GM12878 (cell line): ENCODE measurements around the gene ZDHHC11.

Source experiments
- EP300 ChIP-seq, 2 experiments: fragments of 150-350 bp in 1 of 2; IDR thresholded peaks; 2 replicates each; pipeline ENCODE4 v1.6.1; 2011 to 2012; ENCODE audit warnings: low read depth in 2 of 2, low read length in 2 of 2, borderline replicate concordance in 1 of 2, improper control_type of control experiment in 1 of 2, inconsistent platforms in 1 of 2; ENCODE audit not compliant: control insufficient read depth in 1 of 2
- NFYA ChIP-seq: IDR thresholded peaks from 2 replicates; pipeline ENCODE4 v1.6.1; 2011; ENCODE audit warnings: low read depth, mild to moderate bottlenecking, low read length, improper control_type of control experiment, borderline replicate concordance
- NR2F1 ChIP-seq: fragments of 450-650 bp; conservative IDR thresholded peaks from 2 replicates; pipeline ENCODE4 v1.6.1; 2017; ENCODE audit warnings: mild to moderate bottlenecking
- NRF1 ChIP-seq: conservative IDR thresholded peaks from 2 replicates; pipeline ENCODE4 v1.6.1; 2011; ENCODE audit warnings: mild to moderate bottlenecking, low read depth, low read length, improper control_type of control experiment
- POLR2A ChIP-seq: IDR thresholded peaks from 2 replicates; pipeline ENCODE4 v1.6.1; 2011; ENCODE audit warnings: low read depth, mild to moderate bottlenecking, low read length
- TF ChIP-seq, protein P1 (sequence below): IDR thresholded peaks from 2 replicates; pipeline ENCODE4 v1.6.1; 2012; ENCODE audit warnings: low read length, inconsistent platforms
- TF ChIP-seq, protein P2 (sequence below), 3 experiments: IDR thresholded peaks in 2 of 3; conservative IDR thresholded peaks in 1 of 3; 2 replicates each; pipeline ENCODE4 v1.5.1; 2011; ENCODE audit warnings: low read depth in 3 of 3, low read length in 3 of 3, mild to moderate bottlenecking in 3 of 3, control low read depth in 2 of 3, moderate library complexity in 2 of 3, inconsistent platforms in 1 of 3, mixed read lengths in 1 of 3; ENCODE audit not compliant: control insufficient read depth in 2 of 3, insufficient read depth in 1 of 3; ENCODE audit errors: extremely low read depth in 1 of 3

DNA sequence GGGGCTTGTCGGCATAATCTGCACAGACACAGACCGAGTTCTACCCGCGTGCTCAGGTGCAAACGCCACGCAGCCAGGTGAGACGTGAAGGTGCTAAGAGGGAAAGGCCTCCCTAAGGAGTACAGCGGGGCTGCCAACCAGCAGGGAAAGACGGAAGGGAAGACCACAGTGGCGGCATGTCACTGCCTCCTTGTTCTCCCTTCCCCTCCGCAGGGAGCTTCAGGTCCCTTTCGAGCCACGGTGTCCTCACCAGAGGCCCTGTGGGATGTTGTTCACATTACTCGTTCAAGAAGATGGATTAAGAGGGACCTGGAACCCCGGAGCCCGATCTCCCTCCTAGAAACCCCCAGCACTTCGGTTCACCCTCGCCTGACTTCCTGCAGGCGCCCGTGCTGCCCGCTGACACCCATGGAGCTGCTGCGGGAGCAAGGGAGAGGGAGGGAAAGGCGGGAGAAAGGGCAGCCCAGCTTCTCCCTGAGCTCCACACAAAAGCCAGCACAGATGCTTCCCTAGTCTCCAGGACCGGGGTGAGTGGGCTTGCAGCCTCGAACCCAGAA lies 41.1 kb upstream of the ZDHHC11 start:
- TF ChIP-seq, protein P1, sequence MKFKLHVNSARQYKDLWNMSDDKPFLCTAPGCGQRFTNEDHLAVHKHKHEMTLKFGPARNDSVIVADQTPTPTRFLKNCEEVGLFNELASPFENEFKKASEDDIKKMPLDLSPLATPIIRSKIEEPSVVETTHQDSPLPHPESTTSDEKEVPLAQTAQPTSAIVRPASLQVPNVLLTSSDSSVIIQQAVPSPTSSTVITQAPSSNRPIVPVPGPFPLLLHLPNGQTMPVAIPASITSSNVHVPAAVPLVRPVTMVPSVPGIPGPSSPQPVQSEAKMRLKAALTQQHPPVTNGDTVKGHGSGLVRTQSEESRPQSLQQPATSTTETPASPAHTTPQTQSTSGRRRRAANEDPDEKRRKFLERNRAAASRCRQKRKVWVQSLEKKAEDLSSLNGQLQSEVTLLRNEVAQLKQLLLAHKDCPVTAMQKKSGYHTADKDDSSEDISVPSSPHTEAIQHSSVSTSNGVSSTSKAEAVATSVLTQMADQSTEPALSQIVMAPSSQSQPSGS, result no peak
- TF ChIP-seq NR2F1, result no peak
- TF ChIP-seq NFYA, result no peak
- TF ChIP-seq, protein P2, sequence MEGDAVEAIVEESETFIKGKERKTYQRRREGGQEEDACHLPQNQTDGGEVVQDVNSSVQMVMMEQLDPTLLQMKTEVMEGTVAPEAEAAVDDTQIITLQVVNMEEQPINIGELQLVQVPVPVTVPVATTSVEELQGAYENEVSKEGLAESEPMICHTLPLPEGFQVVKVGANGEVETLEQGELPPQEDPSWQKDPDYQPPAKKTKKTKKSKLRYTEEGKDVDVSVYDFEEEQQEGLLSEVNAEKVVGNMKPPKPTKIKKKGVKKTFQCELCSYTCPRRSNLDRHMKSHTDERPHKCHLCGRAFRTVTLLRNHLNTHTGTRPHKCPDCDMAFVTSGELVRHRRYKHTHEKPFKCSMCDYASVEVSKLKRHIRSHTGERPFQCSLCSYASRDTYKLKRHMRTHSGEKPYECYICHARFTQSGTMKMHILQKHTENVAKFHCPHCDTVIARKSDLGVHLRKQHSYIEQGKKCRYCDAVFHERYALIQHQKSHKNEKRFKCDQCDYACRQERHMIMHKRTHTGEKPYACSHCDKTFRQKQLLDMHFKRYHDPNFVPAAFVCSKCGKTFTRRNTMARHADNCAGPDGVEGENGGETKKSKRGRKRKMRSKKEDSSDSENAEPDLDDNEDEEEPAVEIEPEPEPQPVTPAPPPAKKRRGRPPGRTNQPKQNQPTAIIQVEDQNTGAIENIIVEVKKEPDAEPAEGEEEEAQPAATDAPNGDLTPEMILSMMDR (IDR thresholded peaks at IDR 0.05 in 2 of 3, conservative IDR thresholded peaks at IDR 0.05 in 1 of 3; ENCODE audit: control insufficient read depth in 2 of 3, extremely low read depth in 1 of 3, insufficient read depth in 1 of 3, low read depth in 3 of 3, low read length in 3 of 3), result no peak
- no peak for TF ChIP-seq NRF1
- no peak for TF ChIP-seq POLR2A
- no peak for TF ChIP-seq EP300 (IDR thresholded peaks at IDR 0.05; ENCODE audit: borderline replicate concordance in 1 of 2, control insufficient read depth in 1 of 2, low read depth in 2 of 2, low read length in 2 of 2)
